ENCODE measurements around the gene FUOM. TPM values are rescaled to one million over a fixed set of nuclear protein-coding genes. Genes with fewer than 3 reads are reported as not detected.

FUOM gene
- total and polyA plus RNA-seq, 2 donors (not counting 3 experiments of a cell fraction or from before 2014, with no cell fraction given) = 17.4 to 33.9 TPM

DNA sequence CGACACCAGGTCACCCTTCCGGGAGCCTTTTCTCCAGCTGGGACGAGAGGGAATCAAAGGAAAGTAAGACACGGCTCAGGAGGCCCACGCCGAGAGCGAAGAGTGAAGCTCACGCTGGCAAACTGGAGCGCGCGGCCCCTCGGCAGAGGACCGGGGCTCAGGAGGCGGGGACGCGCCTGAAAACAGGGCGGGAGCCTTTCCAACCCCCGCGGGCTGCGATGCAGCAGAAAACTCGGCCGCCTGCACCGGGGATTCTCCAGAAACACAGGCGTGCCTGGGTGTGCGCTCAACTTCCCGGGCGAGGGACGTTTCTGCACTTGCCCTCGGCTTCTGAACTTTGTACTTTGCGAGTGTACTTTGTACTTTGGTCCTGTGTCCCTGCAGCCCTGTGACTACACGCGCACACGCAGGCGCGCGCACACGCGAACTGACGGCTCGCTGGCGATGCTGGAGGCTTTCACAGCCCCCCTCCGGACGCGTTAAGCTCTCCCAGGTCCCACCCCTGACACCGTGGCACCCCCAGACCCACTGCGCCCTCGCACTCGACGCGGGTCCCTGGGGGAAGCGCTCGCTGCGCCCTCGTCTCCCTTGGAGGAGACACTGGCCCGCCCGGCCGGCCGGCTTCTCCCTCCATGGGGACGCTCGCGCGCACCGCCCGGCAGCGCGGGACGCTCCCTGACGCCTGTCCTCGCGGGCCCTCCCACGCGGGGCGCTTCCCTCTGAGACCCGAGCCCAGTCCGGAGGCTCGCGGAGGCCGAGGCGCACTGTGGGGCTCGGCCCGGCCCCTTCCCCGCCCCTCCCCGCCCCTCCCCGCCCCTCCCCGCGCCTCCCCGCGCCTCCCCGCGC lies 20.7 kb upstream of the FUOM start:
- Histone ChIP-seq H4K20me1 (replicated peaks; ENCODE audit: control insufficient read depth, extremely low read depth, insufficient read depth, low read length) (no peaks in the 10 kb centered on the region), H2AFZ (ENCODE audit: low read depth, low read length) (peak overlapping the region; percentile 93), H3K4me2 (ENCODE audit: insufficient read depth, low read length) (peak overlapping the region; percentile 64), H3K79me2 (ENCODE audit: control insufficient read depth, insufficient read depth, low read length) (no peaks in the 10 kb centered on the region), H3K4me3 (replicated peaks in 1 of 3; ENCODE audit: insufficient read depth in 1 of 3, low read depth in 1 of 3, low read length in 3 of 3) (peak overlapping the region; percentile 23 to 57 (median 53)), H3K9me1 (replicated peaks; ENCODE audit: control insufficient read depth, extremely low read depth, insufficient read depth, low read length) (no peaks in the 10 kb centered on the region), H3K4me1 (ENCODE audit: control insufficient read depth, extremely low read depth, insufficient read depth, low read length) (peaks cover 14% of the 10 kb centered on the region), H3K27ac (ENCODE audit: insufficient read depth, low read depth, low read length) (no peak overlapping the region), H3K9me3 (replicated peaks; ENCODE audit: control insufficient read depth, insufficient read depth, low read length) (no peaks in the 10 kb centered on the region), H3K36me3 (ENCODE audit: control insufficient read depth in 2 of 2, extremely low read depth in 1 of 2, insufficient read depth in 2 of 2, low read length in 2 of 2) (no peaks in the 10 kb centered on the region), H3K27me3 (ENCODE audit: control insufficient read depth in 2 of 2, insufficient read depth in 2 of 2, low read length in 2 of 2) (no peaks in the 10 kb centered on the region), H3K9ac (replicated peaks; ENCODE audit: extremely low read depth, insufficient read depth, low read length) (peak overlapping the region; percentile 13)
- dilution Hi-C loops (cut with MboI; ENCODE audit: extremely low pct_ligation_motif_present, low sequenced_read_pairs) = no loop called here
- intact Hi-C loops (cut with micrococcal nuclease) = loop anchor here (1.0 kb wide), 2 partner anchors 12 to 16 kb away; partner anchors contain the start of gene MTG1
- CTCF ChIA-PET = interaction anchor here (1.2 to 1.9 kb wide), 3 partner anchors 11 to 49 kb away, joined by 3 to 9 read pairs (median 6); no protein-coding TSS in a partner anchor
- POLR2A ChIA-PET = interaction anchor here (0.6 kb wide), 1 partner anchor 35 kb away, joined by 5 read pairs; no protein-coding TSS in a partner anchor
- FAIRE-seq = peak; percentile 75
- no TSS peak for BruUV-seq (replicated peaks)
- DNase-seq (ENCODE audit: low read depth, low spot score) = peak; percentile 54
- TF ChIP-seq POLR2AphosphoS5 (IDR thresholded peaks at IDR 0.05; ENCODE audit: insufficient read depth, low read depth, low read length) (no peak), GATA2 (IDR thresholded peaks at IDR 0.05; ENCODE audit: insufficient read depth, insufficient read length, low read depth, low read length) (no peak), FOS (IDR thresholded peaks at IDR 0.05; ENCODE audit: borderline replicate concordance, insufficient read depth, low read length) (no peak), MYC (IDR thresholded peaks at IDR 0.05; ENCODE audit: low read depth, low read length) (no peak)

DNA sequence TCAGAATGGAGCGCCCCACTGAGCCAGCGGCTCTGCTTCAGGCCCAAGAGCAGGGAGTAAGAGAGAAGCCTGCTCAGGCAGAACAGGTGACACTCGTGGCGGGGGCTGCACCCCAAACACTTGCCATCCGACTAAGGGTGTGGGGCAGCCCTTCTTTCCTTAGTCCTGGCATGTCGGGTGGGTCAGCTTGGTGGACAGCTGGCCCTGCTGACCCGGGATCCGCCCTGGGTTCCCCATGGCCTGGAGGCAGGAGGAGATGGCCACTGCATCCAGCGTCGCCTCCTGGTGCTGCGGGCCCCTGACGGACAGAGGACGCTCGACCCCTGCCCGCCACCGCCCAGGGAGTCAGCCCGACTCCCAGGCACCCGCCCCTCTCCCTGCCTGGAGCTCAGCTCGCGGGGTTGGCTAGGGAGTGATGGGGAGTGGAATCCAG lies 20.0 kb upstream of the FUOM start:
- peaks cover 14% of the 10 kb centered on the region for H3K4me1 ChIP-seq (ENCODE audit: control insufficient read depth, extremely low read depth, insufficient read depth, low read length)
- ChIA-PET POLR2A (interaction anchor here (0.6 kb wide), 1 partner anchor 34 kb away, joined by 5 read pairs; no protein-coding TSS in a partner anchor), CTCF (interaction anchor here (1.2 to 1.9 kb wide), 2 partner anchors 19 to 48 kb away, joined by 3 to 6 read pairs; no protein-coding TSS in a partner anchor)
- intact Hi-C loops (cut with micrococcal nuclease) = loop anchor here (1.0 kb wide), 2 partner anchors 12 to 16 kb away; partner anchors contain the start of gene MTG1
- DNase-seq (ENCODE audit: low read depth, low spot score) (no peak), FAIRE-seq (no peak)
- H3K9me3 ChIP-seq (replicated peaks; ENCODE audit: control insufficient read depth, insufficient read depth, low read length) = no peaks in the 10 kb centered on the region
- dilution Hi-C loops (cut with MboI; ENCODE audit: extremely low pct_ligation_motif_present, low sequenced_read_pairs) = no loop called here
- H3K4me2 ChIP-seq (ENCODE audit: insufficient read depth, low read length) = peak overlapping the region; percentile 64
- H4K20me1 ChIP-seq (replicated peaks; ENCODE audit: control insufficient read depth, extremely low read depth, insufficient read depth, low read length) = no peaks in the 10 kb centered on the region
- peak overlapping the region; percentile 13 for H3K9ac ChIP-seq (replicated peaks; ENCODE audit: extremely low read depth, insufficient read depth, low read length)
- peak overlapping the region; percentile 93 for H2AFZ ChIP-seq (ENCODE audit: low read depth, low read length)
- TF ChIP-seq EZH2 (IDR thresholded peaks at IDR 0.05; ENCODE audit: borderline replicate concordance, low read depth, low read length, severe bottlenecking) (no peak), MYC (IDR thresholded peaks at IDR 0.05; ENCODE audit: low read depth, low read length) (no peak), FOS (IDR thresholded peaks at IDR 0.05; ENCODE audit: borderline replicate concordance, insufficient read depth, low read length) (no peak), POLR2A (IDR thresholded peaks at IDR 0.05; ENCODE audit: low read depth, low read length) (no peak), POLR2AphosphoS5 (IDR thresholded peaks at IDR 0.05; ENCODE audit: insufficient read depth, low read depth, low read length) (no peak), GATA2 (IDR thresholded peaks at IDR 0.05; ENCODE audit: insufficient read depth, insufficient read length, low read depth, low read length) (no peak), JUN (IDR thresholded peaks at IDR 0.05; ENCODE audit: borderline replicate concordance, insufficient read depth, insufficient read length, low read depth) (no peak)
- TF ChIP-seq, protein P1, sequence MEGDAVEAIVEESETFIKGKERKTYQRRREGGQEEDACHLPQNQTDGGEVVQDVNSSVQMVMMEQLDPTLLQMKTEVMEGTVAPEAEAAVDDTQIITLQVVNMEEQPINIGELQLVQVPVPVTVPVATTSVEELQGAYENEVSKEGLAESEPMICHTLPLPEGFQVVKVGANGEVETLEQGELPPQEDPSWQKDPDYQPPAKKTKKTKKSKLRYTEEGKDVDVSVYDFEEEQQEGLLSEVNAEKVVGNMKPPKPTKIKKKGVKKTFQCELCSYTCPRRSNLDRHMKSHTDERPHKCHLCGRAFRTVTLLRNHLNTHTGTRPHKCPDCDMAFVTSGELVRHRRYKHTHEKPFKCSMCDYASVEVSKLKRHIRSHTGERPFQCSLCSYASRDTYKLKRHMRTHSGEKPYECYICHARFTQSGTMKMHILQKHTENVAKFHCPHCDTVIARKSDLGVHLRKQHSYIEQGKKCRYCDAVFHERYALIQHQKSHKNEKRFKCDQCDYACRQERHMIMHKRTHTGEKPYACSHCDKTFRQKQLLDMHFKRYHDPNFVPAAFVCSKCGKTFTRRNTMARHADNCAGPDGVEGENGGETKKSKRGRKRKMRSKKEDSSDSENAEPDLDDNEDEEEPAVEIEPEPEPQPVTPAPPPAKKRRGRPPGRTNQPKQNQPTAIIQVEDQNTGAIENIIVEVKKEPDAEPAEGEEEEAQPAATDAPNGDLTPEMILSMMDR (IDR thresholded peaks at IDR 0.05; ENCODE audit: extremely low read depth in 1 of 2, insufficient read depth in 1 of 2, low read depth in 1 of 2, low read length in 2 of 2) = no peak
- TF ChIP-seq, protein P2, sequence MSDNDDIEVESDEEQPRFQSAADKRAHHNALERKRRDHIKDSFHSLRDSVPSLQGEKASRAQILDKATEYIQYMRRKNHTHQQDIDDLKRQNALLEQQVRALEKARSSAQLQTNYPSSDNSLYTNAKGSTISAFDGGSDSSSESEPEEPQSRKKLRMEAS (IDR thresholded peaks at IDR 0.05; ENCODE audit: insufficient read depth, insufficient read length) = no peak
- H3K27me3 ChIP-seq (ENCODE audit: control insufficient read depth in 2 of 2, insufficient read depth in 2 of 2, low read length in 2 of 2) = no peaks in the 10 kb centered on the region
- H3K9me1 ChIP-seq (replicated peaks; ENCODE audit: control insufficient read depth, extremely low read depth, insufficient read depth, low read length) = no peaks in the 10 kb centered on the region
- no TSS peak for BruUV-seq (replicated peaks)
- H3K79me2 ChIP-seq (ENCODE audit: control insufficient read depth, insufficient read depth, low read length) = no peaks in the 10 kb centered on the region
- H3K36me3 ChIP-seq (ENCODE audit: control insufficient read depth in 2 of 2, extremely low read depth in 1 of 2, insufficient read depth in 2 of 2, low read length in 2 of 2) = no peaks in the 10 kb centered on the region
- no peak overlapping the region for H3K27ac ChIP-seq (ENCODE audit: insufficient read depth, low read depth, low read length)
- peak overlapping the region; percentile 23 to 57 (median 53) for H3K4me3 ChIP-seq (replicated peaks in 1 of 3; ENCODE audit: insufficient read depth in 1 of 3, low read depth in 1 of 3, low read length in 3 of 3)

All from endothelial cell of umbilical vein (primary cell).